ENCODE measurements around the gene RTP3. TPM values are rescaled to one million over a fixed set of nuclear protein-coding genes. Genes with fewer than 3 reads are reported as not detected.

RTP3 gene
- total and polyA plus RNA-seq, 10 donors, result not detected

GRCh38 chr3:46465196-46465520 is 32.6 kb upstream of the RTP3 start:
- H3K27ac ChIP-seq, result peak overlapping the region in 1 of 8 donors; percentile 83
- H3K36me3 ChIP-seq, result no peaks in the 10 kb centered on the region
- WGBS, 5 donors, result 29 to 94% (median 85%) methylated on average over 1 to 2 of the region's 2 CpGs
- TF ChIP-seq POLR2AphosphoS5 (IDR thresholded peaks at IDR 0.05) (no peak), POLR2A (IDR thresholded peaks at IDR 0.05) (no peak)
- TF ChIP-seq, protein P1, sequence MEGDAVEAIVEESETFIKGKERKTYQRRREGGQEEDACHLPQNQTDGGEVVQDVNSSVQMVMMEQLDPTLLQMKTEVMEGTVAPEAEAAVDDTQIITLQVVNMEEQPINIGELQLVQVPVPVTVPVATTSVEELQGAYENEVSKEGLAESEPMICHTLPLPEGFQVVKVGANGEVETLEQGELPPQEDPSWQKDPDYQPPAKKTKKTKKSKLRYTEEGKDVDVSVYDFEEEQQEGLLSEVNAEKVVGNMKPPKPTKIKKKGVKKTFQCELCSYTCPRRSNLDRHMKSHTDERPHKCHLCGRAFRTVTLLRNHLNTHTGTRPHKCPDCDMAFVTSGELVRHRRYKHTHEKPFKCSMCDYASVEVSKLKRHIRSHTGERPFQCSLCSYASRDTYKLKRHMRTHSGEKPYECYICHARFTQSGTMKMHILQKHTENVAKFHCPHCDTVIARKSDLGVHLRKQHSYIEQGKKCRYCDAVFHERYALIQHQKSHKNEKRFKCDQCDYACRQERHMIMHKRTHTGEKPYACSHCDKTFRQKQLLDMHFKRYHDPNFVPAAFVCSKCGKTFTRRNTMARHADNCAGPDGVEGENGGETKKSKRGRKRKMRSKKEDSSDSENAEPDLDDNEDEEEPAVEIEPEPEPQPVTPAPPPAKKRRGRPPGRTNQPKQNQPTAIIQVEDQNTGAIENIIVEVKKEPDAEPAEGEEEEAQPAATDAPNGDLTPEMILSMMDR (IDR thresholded peaks at IDR 0.05 in 8 of 11, conservative IDR thresholded peaks at IDR 0.05 in 3 of 11), result no peak
- no peaks in the 10 kb centered on the region for H3K9me3 ChIP-seq
- H3K27me3 ChIP-seq (replicated peaks in 1 of 7), result peaks cover 0 to 33% (median 10%) of the 10 kb centered on the region in 7 donors
- intact Hi-C loops (cut with DNase I; ENCODE audit: low total_unique reads), result no loop called here
- peaks cover 7 to 96% (median 32%) of the 10 kb centered on the region in 6 donors for H3K4me1 ChIP-seq
- peak overlapping the region in 1 of 8 donors; percentile 8 for H3K4me3 ChIP-seq
- DNase-seq, result no peak

DNA sequence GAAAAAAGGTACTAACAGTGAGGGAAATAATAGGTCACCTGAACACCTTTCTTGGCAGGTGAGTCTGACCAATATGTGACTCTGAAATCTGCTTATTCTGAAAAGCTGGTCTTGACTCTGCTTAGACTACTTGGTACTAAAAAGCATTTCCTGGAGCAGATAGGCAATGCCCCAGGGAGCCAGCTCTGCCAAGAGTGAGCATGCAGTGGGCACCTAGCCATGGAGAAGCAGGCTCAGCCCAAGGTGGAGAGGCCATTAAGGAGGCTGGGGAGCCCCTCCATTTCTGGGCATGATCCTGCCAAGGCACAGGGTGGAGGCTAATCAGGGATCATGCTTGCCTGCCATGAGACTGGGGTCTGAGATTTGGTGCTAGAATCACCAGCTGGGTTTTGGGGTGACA is 31.5 kb upstream of the RTP3 start:
- TF ChIP-seq, protein P1 (IDR thresholded peaks at IDR 0.05 in 8 of 11, conservative IDR thresholded peaks at IDR 0.05 in 3 of 11), result no peak
- no peak for TF ChIP-seq POLR2AphosphoS5 (IDR thresholded peaks at IDR 0.05)
- no peak for TF ChIP-seq POLR2A (IDR thresholded peaks at IDR 0.05)
- intact Hi-C loops (cut with DNase I; ENCODE audit: low total_unique reads), result no loop called here
- H3K27me3 ChIP-seq (replicated peaks in 1 of 7), result peaks cover 0 to 33% (median 10%) of the 10 kb centered on the region in 7 donors
- H3K4me3 ChIP-seq, result no peak overlapping the region
- H3K9me3 ChIP-seq, result no peaks in the 10 kb centered on the region
- peak overlapping the region in 1 of 8 donors; percentile 41 for H3K27ac ChIP-seq
- H3K4me1 ChIP-seq, result peaks cover 7 to 96% (median 33%) of the 10 kb centered on the region in 6 donors
- DNase-seq, result no peak
- H3K36me3 ChIP-seq, result no peaks in the 10 kb centered on the region

- Histone ChIP-seq H3K4me3 (no peak overlapping the region), H3K27ac (peak overlapping the region in 1 of 8 donors; percentile 41), H3K27me3 (replicated peaks in 1 of 7) (peaks cover 0 to 33% (median 10%) of the 10 kb centered on the region in 7 donors), H3K36me3 (no peaks in the 10 kb centered on the region), H3K4me1 (peaks cover 5 to 96% (median 39%) of the 10 kb centered on the region in 6 donors), H3K9me3 (no peaks in the 10 kb centered on the region)
- intact Hi-C loops (cut with DNase I; ENCODE audit: low total_unique reads), result no loop called here
- TF ChIP-seq POLR2AphosphoS5 (IDR thresholded peaks at IDR 0.05) (no peak), POLR2A (IDR thresholded peaks at IDR 0.05) (no peak)
- TF ChIP-seq, protein P1 (IDR thresholded peaks at IDR 0.05 in 8 of 11, conservative IDR thresholded peaks at IDR 0.05 in 3 of 11), result no peak
- DNase-seq, result no peak
- 44 to 81% (median 55%) methylated on average over 1 of the region's 1 CpG for WGBS, 5 donors
Measured at GRCh38 chr3:46466871-46467403, 30.8 kb upstream of the RTP3 start.

- Histone ChIP-seq H3K27me3 (replicated peaks in 1 of 7) (peaks cover 0 to 29% (median 10%) of the 10 kb centered on the region in 7 donors), H3K4me1 (peaks cover 4 to 92% (median 37%) of the 10 kb centered on the region in 6 donors), H3K36me3 (no peaks in the 10 kb centered on the region), H3K27ac (no peak overlapping the region), H3K9me3 (no peaks in the 10 kb centered on the region), H3K4me3 (no peak overlapping the region)
- no peak for DNase-seq
- intact Hi-C loops (cut with DNase I; ENCODE audit: low total_unique reads), result no loop called here
- 84 to 99% (median 94%) methylated on average over 4 of the region's 4 CpGs for WGBS, 5 donors
- TF ChIP-seq POLR2AphosphoS5 (IDR thresholded peaks at IDR 0.05), result no peak
- TF ChIP-seq, protein P1 (IDR thresholded peaks at IDR 0.05 in 8 of 11, conservative IDR thresholded peaks at IDR 0.05 in 3 of 11), result no peak
- no peak for TF ChIP-seq POLR2A (IDR thresholded peaks at IDR 0.05)
Measured at GRCh38 chr3:46467562-46467961, 30.2 kb upstream of the RTP3 start.

All from spleen (tissue), 11 donors.